Keratinocyte (primary cell): Measurements from ENCODE around the gene HOXC6. TPM values are rescaled to one million over a fixed set of nuclear protein-coding genes. Genes with fewer than 3 reads are reported as not detected.

Experiments used
- DNase-seq: peaks from one replicate; pipeline ENCODE4 v3.0.0-alpha.2; 2011; ENCODE audit warnings: low read depth, missing footprints, low spot score
- FAIRE-seq: peaks from 2 replicates; lab custom pipeline; 2011; peaks lifted over from hg19 to GRCh38; lab: Jason Lieb, UNC
- H2AFZ ChIP-seq: 2 replicates; pipeline ENCODE4 v1.6.0; 2012; ENCODE audit warnings: low read length, control low read depth, inconsistent platforms; ENCODE audit not compliant: control insufficient read depth
- H3K27ac ChIP-seq: 2 replicates; pipeline ENCODE4 v1.5.1; 2011; ENCODE audit warnings: low read length; ENCODE audit not compliant: control insufficient read depth, insufficient read depth
- H3K27me3 ChIP-seq: 3 replicates; pipeline ENCODE4 v1.6.0; 2011; ENCODE audit warnings: low read length; ENCODE audit not compliant: control insufficient read depth, insufficient read depth; ENCODE audit errors: extremely low read depth
- H3K36me3 ChIP-seq, 2 experiments: 2 replicates in 1 of 2; 3 replicates in 1 of 2; pipeline ENCODE4 v1.5.1; 2011; ENCODE audit warnings: low read length in 2 of 2, mild to moderate bottlenecking in 1 of 2; ENCODE audit not compliant: control insufficient read depth in 2 of 2, insufficient read depth in 2 of 2; ENCODE audit errors: extremely low read depth in 1 of 2
- H3K4me1 ChIP-seq: 3 replicates; pipeline ENCODE4 v1.5.1; 2011; ENCODE audit warnings: low read length; ENCODE audit not compliant: control insufficient read depth, insufficient read depth; ENCODE audit errors: extremely low read depth
- H3K4me2 ChIP-seq: 3 replicates; pipeline ENCODE4 v1.6.0; 2011; ENCODE audit warnings: low read depth, low read length; ENCODE audit not compliant: control insufficient read depth, insufficient read depth; ENCODE audit errors: extremely low read depth
- H3K4me3 ChIP-seq, 3 experiments: fragments of 200-600 bp in 1 of 3; sonication (generic) in 1 of 3; 2 replicates in 2 of 3; 3 replicates in 1 of 3; pipeline ENCODE4 v1.5.1; 2011 to 2016; ENCODE audit warnings: low read length in 3 of 3, mild to moderate bottlenecking in 3 of 3, control low read depth in 2 of 3, inconsistent platforms in 1 of 3, low read depth in 1 of 3, mixed read lengths in 1 of 3, mixed run types in 1 of 3, moderate library complexity in 1 of 3; ENCODE audit not compliant: control insufficient read depth in 2 of 3, insufficient read depth in 2 of 3; ENCODE audit errors: extremely low read depth in 1 of 3
- H3K79me2 ChIP-seq: 2 replicates; pipeline ENCODE4 v1.6.0; 2012; ENCODE audit warnings: low read length; ENCODE audit not compliant: control insufficient read depth, insufficient read depth
- H3K9ac ChIP-seq: 3 replicates; pipeline ENCODE4 v1.6.0; 2011; ENCODE audit warnings: low read length; ENCODE audit not compliant: control insufficient read depth, insufficient read depth; ENCODE audit errors: extremely low read depth
- H3K9me1 ChIP-seq: 3 replicates; pipeline ENCODE4 v1.6.0; 2011; ENCODE audit warnings: low read length; ENCODE audit not compliant: control insufficient read depth, insufficient read depth; ENCODE audit errors: extremely low read depth
- H3K9me3 ChIP-seq: 2 replicates; pipeline ENCODE4 v1.5.1; 2012; ENCODE audit warnings: low read depth, low read length; ENCODE audit not compliant: control insufficient read depth
- H4K20me1 ChIP-seq: 3 replicates; pipeline ENCODE4 v1.6.0; 2011; ENCODE audit warnings: low read length; ENCODE audit not compliant: control insufficient read depth, insufficient read depth; ENCODE audit errors: extremely low read depth
- EZH2 ChIP-seq: IDR thresholded peaks from one replicate; pipeline ENCODE4 v1.6.1; 2012; ENCODE audit warnings: inconsistent platforms, mild to moderate bottlenecking, low read length, moderate library complexity
- dilution Hi-C: fragments of 300-500 bp; cut with MboI; formaldehyde crosslinking; loops from one replicate; pipeline ENCODE4 v1.7.0; 2020; ENCODE audit warnings: low sequenced_read_pairs; ENCODE audit not compliant: extremely low pct_ligation_motif_present
- polyA plus RNA-seq, 5 experiments: library from polyadenylated mRNA; depleted of rRNA in 3 of 5; stranded (reverse) in 3 of 5; stranded (forward) in 1 of 5; unstranded in 1 of 5; fragments of >200 nt; gene quantifications; 1 replicate in 1 of 5; 2 replicates in 3 of 5; 3 replicates in 1 of 5; pipeline versions ENCODE4 v1.2.1 to v1.2.3, GENCODE V29; 2011 to 2012; ENCODE audit warnings: missing spikeins in 2 of 5, low read depth in 1 of 5, low replicate concordance in 1 of 5
- TF ChIP-seq, protein P1 (sequence below), 3 experiments: IDR thresholded peaks in 1 of 3; conservative IDR thresholded peaks in 1 of 3; optimal IDR thresholded peaks in 1 of 3; 2 replicates in 2 of 3; 3 replicates in 1 of 3; pipeline versions ENCODE3 to v1.5.1; 2011; ENCODE audit warnings: low read length in 3 of 3, mild to moderate bottlenecking in 3 of 3, moderate library complexity in 2 of 3, control low read depth in 1 of 3, inconsistent platforms in 1 of 3; ENCODE audit not compliant: insufficient read depth in 2 of 3; ENCODE audit errors: extremely low read depth in 1 of 3

HOXC6 gene
- polyA plus RNA-seq, 1 donor (not counting 4 experiments of a cell fraction or from before 2014, with no cell fraction given): 4.7 TPM

DNA sequence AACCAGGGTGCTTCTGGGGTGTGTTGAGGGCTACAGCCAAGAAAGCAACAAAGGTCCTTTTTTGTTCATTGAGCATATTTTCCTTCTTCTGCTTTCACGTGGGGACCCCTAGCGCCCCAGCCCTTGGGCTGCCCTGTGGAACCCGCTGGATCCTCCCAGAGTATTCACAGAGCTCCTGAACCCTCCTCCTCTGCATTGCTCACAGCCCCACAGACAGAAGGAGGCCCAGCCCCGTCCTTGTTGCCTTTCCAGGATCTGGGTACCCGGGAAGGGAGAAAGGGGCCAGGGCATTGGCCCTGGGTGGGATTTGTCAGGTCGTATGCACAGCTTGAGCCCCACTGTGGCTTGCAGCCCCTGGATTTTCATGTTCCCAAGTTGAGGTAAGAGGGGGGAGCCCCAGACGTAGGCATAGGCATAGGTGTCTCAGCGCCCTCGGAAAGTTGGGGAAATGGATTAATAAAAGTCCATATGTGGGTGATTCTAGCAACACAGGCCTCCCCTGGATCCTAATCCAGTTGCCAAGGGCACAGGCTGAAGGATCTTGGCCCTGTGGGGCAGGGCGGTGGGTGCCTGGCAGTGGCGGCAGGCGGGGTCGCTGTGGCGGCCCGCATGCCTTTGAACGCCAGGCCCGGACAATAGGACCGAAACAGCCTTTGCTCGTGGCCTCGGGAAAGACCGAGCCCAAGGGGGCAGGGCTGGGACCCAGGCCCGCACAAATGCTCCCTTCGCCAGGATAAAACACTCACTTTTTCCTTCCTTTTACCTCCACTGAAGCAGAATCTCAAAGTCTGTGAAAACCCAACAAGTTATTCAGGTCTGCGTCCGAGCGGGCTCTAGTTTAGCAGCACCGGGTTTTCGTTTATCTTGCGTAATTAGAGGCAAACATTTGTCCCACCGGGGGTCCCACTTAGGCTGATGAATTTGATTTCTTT, 46.3 kb upstream of the HOXC6 start:
- Histone ChIP-seq H3K4me2 (peak overlapping the region; percentile 87), H2AFZ (peak overlapping the region; percentile 13), H3K9ac (peak overlapping the region; percentile 77), H3K9me3 (no peaks in the 10 kb centered on the region), H3K4me1 (peaks cover 28% of the 10 kb centered on the region), H3K79me2 (peaks cover 31% of the 10 kb centered on the region), H3K4me3 (peak overlapping the region; percentile 44 to 67 (median 67)), H3K9me1 (no peaks in the 10 kb centered on the region), H3K27ac (peak overlapping the region; percentile 74), H4K20me1 (no peaks in the 10 kb centered on the region), H3K27me3 (no peaks in the 10 kb centered on the region), H3K36me3 (no peaks in the 10 kb centered on the region)
- dilution Hi-C loops: no loop called here
- FAIRE-seq (no peak), DNase-seq (no peak)
- no peak for TF ChIP-seq EZH2
- TF ChIP-seq, protein P1, sequence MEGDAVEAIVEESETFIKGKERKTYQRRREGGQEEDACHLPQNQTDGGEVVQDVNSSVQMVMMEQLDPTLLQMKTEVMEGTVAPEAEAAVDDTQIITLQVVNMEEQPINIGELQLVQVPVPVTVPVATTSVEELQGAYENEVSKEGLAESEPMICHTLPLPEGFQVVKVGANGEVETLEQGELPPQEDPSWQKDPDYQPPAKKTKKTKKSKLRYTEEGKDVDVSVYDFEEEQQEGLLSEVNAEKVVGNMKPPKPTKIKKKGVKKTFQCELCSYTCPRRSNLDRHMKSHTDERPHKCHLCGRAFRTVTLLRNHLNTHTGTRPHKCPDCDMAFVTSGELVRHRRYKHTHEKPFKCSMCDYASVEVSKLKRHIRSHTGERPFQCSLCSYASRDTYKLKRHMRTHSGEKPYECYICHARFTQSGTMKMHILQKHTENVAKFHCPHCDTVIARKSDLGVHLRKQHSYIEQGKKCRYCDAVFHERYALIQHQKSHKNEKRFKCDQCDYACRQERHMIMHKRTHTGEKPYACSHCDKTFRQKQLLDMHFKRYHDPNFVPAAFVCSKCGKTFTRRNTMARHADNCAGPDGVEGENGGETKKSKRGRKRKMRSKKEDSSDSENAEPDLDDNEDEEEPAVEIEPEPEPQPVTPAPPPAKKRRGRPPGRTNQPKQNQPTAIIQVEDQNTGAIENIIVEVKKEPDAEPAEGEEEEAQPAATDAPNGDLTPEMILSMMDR (optimal IDR thresholded peaks at IDR 0.05 in 1 of 3, IDR thresholded peaks at IDR 0.05 in 1 of 3, conservative IDR thresholded peaks at IDR 0.05 in 1 of 3; ENCODE audit: extremely low read depth in 1 of 3, insufficient read depth in 2 of 3, low read length in 3 of 3): peak in 1 of 3 experiments; percentile 12

DNA sequence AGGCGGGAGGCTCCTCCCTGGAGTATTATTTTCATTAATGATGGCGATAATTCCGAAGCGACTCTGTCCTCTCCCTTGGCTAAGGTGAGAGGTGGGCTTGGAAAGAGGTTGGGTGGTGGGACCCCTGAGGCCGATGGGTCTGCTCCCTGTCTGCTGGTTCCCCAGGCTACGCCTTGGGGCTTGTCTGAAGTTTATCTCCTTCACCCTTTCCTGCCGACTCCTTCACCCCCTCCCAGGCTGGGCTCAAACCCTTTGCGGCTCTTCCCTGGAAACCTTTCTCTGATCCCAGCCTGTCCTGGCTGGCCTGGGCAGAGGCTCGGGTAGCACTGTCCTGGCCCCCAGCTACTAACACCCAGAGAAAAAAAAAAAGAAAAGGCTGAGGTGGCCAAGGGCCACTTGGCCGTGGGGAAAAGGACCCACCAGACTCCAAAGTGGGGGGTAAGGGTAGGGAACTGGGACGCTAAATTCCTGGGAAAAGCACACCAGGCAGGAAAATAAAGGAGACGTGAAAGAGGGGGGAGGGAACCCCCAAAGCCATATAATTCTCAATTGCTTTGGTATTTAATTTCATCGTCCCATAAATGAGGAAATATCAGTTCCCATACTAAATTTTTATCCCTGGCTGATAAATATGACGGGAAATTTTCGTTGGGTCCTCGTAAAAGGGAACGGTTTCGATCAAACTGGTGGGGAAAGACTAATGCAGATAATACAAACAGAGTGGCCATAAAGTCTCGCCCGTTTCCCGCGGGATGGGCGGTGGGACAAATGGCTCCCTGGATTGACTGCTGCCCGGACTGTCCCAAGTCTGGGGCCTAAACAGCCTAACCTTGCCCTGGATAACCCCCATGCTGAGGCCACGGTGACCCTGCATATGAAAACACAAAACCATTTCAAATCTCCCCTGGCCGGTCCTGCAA, 45.3 kb upstream of the HOXC6 start:
- peak overlapping the region; percentile 77 for H3K9ac ChIP-seq

More for the DNA sequence above, 45.3 kb upstream of the HOXC6 start:
- H4K20me1 ChIP-seq: no peaks in the 10 kb centered on the region
- FAIRE-seq (no peak), DNase-seq (no peak)
- H3K36me3 ChIP-seq: no peaks in the 10 kb centered on the region
- peaks cover 30% of the 10 kb centered on the region for H3K4me1 ChIP-seq
- H3K9me3 ChIP-seq: no peaks in the 10 kb centered on the region
- no peak for TF ChIP-seq EZH2
- TF ChIP-seq, protein P1 (optimal IDR thresholded peaks at IDR 0.05 in 1 of 3, IDR thresholded peaks at IDR 0.05 in 1 of 3, conservative IDR thresholded peaks at IDR 0.05 in 1 of 3; ENCODE audit: extremely low read depth in 1 of 3, insufficient read depth in 2 of 3, low read length in 3 of 3): no peak
- H3K4me2 ChIP-seq: peak overlapping the region; percentile 87
- H3K4me3 ChIP-seq: peak overlapping the region; percentile 44 to 67 (median 67)
- H3K27me3 ChIP-seq: no peaks in the 10 kb centered on the region
- H3K79me2 ChIP-seq: peaks cover 41% of the 10 kb centered on the region
- H3K9me1 ChIP-seq: no peaks in the 10 kb centered on the region
- dilution Hi-C loops: no loop called here
- H2AFZ ChIP-seq: no peak overlapping the region
- peak overlapping the region; percentile 74 for H3K27ac ChIP-seq
